RPMI7951 (cell line): ENCODE data around the gene SLC39A1. TPM values are rescaled to one million over a fixed set of nuclear protein-coding genes. Genes with fewer than 3 reads are reported as not detected.
"Not testable (repeated sequence)": the region's sequence is repeated elsewhere in the genome, so short reads cannot be mapped to it uniquely, and the experiment has no call there.

Experiments used
- DNase-seq: peaks from one replicate; pipeline ENCODE4 v3.0.0-alpha.2; 2012; ENCODE audit warnings: low read depth
- total RNA-seq: library from RNA; depleted of rRNA; stranded (reverse); fragments of >200 nt; shearing (Covaris generic); gene quantifications from 2 replicates; pipeline ENCODE4 v1.2.3, GENCODE V29; 2014; rRNA removed

SLC39A1 gene
- total RNA-seq: 70.4 and 95.4 TPM in 2 replicates

- peak; percentile 93 for DNase-seq
Observed at GRCh38 chr1:153963030-153963849, at the start of gene SLC39A1. Gene SLC39A1 (minus strand): TSS chr1:153963537. CDS start chr1:153962715, 822 bp downstream.

GRCh38 chr1:154012543-154012942 lies 49.2 kb upstream of the SLC39A1 start:
- not testable (repeated sequence) for DNase-seq

GRCh38 chr1:154012129-154012528 lies 48.8 kb upstream of the SLC39A1 start:
- DNase-seq: no peak

DNA sequence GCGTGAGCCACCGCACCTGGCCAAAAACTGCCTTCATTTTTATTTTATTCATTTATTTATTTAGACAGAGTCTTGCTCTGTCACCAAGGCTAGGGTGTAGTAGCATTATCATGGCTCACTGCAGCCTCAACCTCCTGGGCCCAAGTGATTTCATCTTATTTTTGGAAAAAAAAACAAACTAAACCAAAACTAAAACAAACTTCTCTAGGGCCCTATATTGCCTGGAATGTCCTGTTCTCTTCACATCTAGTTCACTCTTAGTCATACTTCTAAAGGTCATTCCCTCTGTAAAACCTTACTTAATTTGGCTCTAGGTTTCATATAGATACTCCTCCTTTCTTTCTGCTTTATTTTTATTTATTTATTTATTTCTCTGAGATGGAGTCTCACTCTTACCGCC lies 42.8 kb upstream of the SLC39A1 start:
- no peak for DNase-seq

DNA sequence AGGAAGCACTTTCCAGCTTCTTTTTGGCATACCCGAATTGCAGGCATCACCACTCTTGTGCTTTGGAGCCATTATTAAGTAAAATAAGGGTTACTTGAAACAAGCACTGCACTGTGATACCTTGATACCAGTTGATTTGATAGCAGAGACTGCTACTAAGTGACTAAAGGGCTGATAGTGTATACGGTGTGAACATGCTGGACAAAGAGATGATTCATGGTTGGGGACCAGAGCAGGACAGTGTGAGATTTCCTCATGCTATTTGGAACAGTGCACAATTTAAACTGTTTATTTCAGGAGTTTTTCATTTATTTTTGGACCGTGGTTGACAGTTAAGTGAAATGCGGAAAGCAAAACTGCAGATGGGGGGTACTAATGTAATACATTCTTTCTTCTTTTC lies 37.1 kb upstream of the SLC39A1 start:
- no peak for DNase-seq

- DNase-seq: not testable (repeated sequence)
Observed at GRCh38 chr1:153996882-153997281, 33.5 kb upstream of the SLC39A1 start.

GRCh38 chr1:153995640-153996039 lies 32.3 kb upstream of the SLC39A1 start:
- DNase-seq: no peak

DNA sequence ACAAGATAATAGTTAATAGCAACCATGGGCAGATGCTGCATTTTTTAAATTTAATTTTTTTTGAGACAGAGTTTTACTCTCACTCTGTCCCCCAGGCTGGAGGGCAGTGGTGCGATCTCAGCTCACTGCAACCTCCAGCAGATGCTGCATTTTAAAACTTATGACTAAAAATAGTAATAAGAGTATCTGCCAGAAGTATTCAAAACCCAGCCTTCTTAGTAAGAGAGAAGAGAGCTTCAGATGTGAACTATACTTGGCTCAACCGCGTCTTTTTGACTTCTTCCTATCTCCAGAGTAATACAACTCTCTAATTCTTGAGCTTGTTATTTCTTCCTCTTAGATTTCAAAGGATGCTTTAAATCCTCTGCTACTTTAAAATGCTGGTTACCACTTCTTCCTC lies 31.9 kb upstream of the SLC39A1 start:
- DNase-seq: no peak

GRCh38 chr1:153991806-153992205 lies 28.5 kb upstream of the SLC39A1 start:
- no peak for DNase-seq

DNA sequence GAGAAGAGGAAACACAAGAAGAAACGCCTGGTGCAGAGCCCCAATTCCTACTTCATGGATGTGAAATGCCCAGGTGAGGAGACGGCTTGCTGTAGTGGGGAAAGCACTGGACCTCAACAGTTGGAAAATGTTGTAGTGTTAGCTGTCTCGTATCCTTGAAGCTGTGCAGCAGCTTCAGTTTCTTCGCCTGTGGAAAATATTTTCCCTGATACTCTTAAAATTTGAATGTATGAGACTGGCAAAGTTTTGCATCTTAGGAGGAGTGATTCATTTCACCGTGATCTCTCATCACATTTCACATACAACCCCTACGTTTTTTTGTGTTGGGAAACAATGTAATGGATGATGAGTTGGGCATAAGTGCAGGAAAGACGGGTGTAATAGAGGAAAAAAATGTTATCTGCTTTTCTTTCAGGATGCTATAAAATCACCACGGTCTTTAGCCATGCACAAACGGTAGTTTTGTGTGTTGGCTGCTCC lies 27.9 kb upstream of the SLC39A1 start:
- DNase-seq: no peak

- DNase-seq: peak; percentile 96
Observed at GRCh38 chr1:153990468-153991150, 27.3 kb upstream of the SLC39A1 start, which contains the start of gene RPS27. Gene RPS27 (plus strand): TSS chr1:153990762. CDS start chr1:153990797, 35 bp downstream.

DNA sequence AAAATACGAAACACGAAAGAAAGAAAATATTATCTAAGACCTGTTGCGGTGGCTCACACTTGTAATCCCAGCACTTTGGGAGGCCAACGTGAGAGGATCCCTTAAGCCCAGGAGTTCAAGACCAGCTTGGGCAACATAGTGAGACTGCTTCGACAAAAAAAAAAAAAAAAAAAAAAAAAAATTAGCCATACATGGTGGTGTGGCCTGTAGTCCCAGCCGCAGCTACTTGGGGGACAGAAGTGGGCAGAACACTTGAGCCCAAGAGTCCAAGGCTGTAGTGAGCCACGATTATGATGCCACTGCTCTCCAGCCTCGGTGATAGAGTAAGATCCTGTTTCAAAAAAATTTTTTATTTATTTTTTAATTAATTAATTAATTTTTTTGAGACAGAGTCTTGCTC lies 24.3 kb upstream of the SLC39A1 start:
- no peak for DNase-seq

GRCh38 chr1:153985941-153986761 lies 22.8 kb upstream of the SLC39A1 start, which contains the start of gene RAB13:
Gene RAB13 (minus strand): TSS chr1:153986339. CDS start chr1:153986236, 103 bp downstream.
- DNase-seq: peak; percentile 86

DNA sequence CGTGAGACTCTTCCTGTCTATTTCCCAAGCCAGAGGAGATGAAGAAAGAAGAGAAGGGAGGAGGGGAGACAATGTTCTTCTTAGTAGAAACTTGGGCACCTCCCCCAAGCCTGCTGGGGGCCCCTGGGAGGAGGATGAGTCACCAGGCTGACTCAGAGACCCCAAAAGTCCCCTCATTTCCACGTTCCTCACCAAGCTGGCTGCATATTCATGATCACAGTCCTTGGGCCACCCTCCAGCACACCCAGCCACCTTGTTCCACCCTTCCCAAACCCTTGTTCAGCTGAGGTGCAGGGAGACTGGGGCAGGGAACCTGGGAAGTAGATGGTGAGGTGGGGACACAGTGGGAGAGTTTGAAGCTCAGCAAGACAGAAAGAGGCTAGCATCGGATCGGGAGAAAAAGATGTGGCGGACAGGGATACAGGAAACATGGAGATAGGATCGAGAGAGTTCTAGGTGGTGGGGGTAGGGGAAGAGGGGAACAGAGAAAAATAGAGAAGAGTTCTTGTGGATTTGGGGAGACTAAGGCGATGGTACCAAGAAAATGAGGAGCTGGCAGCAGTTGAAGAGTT lies 22.1 kb upstream of the SLC39A1 start:
- peak; percentile 82 for DNase-seq

DNA sequence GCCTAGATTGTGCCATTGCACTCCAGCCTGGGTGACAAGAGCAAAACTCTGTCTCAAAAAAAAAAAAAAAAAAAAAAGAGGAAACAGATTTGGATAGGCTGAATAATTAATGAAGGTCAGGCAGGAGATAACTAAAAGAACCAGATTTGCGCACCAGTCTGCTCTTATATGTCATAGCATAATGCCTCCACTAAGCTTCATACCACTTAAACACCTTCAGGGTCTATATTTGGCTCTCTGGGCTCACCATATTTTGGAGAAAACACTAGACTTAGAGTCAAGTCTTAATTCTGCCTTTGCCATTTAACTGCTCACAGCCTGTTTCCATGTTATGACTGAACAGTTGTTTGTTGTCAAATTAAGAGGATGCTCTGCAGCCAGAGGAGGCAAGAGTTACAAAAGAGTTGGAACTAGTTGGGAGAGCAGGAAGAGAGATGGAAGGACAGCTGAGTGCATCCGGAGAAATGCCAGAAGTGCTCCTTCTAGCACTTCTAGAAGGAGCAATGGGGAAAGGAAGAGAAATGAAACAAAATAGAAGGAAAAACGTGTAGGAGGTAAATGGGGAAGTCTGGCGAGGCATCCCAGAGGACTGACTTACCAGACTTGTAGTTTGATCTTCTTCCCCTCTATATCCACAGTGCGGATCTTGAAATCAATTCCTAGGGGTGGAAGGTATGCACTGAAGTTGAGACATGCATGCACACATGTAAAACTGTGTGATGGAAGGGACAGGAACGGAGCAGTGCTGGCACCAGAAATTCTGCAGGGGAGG lies 21.0 kb upstream of the SLC39A1 start:
- no peak for DNase-seq

DNA sequence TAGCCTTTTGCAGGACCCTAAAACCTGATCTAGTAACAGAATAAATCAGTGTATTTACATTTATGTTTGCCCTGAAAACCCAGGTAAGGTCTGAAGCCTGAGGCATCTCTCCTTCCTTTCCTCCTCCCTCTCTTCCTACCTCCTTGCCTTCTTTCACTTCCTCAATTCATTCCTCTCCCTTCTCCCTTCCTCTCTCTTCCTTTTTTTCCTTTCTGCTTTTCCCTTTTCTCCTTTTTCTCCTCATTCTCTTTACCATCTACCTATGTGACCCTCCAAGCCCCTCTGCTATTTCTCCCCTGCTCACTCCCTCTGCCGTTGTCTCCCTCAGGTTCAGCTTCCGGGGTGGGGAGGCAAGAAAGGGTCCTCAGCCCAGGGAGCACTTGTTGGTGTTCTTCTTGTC lies 18.4 kb upstream of the SLC39A1 start:
- not testable (repeated sequence) for DNase-seq

GRCh38 chr1:153979091-153979490 lies 15.8 kb upstream of the SLC39A1 start:
- not testable (repeated sequence) for DNase-seq

DNA sequence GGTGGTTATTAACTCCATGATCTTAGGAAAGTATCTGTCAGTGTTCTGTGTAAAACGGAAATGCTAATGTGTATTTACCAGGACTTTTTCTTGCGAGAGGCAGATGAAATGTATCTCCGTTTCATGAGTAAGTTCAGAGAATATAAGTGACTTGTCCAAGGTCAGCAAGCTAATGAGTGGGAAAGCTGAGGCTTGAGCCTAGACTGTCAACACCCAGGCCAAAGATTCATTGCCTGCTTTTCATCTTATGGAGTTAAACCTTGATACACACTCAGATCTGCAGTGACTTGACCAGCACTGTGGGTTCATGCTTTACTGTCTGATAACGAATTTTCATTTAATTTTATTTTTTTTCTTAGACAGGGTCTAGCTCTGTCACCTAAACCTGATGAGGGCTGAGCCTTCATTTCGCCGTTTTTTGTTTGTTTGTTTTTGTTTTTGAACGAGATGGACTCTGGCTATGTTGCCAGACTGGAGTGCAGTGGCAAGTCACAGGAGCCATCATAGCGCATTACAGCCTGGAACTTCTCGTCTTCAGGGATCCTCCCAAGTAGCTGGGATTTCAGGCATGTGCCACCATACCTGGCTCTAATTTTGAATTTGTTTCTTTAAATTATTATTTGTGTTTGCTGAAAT lies 15.1 kb upstream of the SLC39A1 start:
- no peak for DNase-seq

DNA sequence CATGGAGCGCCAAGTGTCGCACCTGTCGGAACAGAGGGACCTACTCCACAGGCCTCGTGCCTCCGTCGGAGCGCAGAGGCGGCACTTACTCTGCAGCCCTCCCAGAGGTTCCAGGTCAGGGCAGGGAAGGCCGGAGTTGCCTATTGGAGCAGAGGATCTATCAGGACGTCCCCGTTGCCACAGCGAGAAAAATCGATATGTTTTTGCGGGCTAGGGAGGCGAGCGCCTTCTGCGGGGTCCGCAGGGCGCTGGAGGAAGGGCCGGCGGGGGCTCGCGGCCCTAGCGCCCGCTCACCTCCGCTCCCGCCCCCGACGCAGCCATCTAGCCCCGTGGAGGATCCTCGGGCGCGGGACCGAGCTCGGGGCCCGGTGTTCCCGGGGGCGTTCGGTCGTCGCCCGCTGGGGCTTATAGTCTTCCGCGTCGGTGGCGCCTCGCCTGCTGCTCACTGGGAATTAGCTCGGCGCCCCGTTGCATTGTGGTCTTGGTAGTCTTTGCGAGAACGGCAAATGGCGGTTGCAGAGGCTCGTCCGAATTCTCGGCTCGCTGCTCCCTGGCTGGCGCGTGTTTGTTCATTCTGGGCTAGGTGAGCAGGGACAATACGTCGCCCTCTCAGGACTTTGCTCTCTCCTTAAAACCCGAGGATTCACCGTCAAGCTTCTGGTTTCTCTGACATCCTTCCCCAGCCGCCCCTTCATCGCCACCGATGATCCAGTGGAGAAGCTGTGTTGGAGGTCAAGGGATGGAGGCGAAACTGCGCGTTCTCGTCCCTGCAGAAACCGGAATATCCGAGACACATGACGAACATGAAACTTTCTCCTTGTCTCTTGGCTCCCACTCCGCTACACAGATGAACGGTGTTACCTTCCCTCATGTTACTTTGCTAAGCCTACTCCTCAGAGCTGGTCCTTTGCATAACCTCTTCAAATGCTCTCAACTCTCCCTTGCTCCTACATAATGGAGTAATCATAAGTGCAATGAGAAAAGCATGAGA lies 14.2 kb upstream of the SLC39A1 start, which contains the start of gene JTB:
TSS of gene JTB (minus strand) at position 425 of the 991 bp plus-strand sequence. CDS start at position 3, 422 bp downstream.
- peak; percentile 74 for DNase-seq
